ENCODE results near the gene MAN1A1. TPM values are rescaled to one million over a fixed set of nuclear protein-coding genes. Genes with fewer than 3 reads are reported as not detected.

MAN1A1 gene
- total and polyA plus RNA-seq, 10 donors, result 6.0 to 148 (median 93.5) TPM

DNA sequence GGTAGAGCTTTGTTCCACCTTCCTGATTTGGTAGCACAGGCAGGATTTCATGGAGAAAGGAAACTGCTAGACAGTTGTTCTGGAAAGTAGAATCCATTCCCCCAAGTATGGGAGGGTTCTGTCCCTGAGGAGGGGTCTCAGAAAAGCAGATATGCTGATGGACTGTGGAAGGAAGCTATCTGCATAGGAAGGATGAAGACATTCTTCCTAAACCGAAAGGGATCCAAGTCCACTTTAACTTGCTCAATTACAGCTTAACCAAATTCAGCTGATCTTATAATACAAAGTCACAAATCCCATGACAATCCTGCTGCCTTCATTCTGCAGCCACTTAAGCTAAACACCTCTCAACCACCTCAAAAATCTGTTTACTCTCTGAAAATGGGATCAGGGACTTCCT, 2.6 kb downstream of the MAN1A1 start:
- intact Hi-C loops (cut with DNase I; ENCODE audit: low total_unique reads), result no loop called here

DNA sequence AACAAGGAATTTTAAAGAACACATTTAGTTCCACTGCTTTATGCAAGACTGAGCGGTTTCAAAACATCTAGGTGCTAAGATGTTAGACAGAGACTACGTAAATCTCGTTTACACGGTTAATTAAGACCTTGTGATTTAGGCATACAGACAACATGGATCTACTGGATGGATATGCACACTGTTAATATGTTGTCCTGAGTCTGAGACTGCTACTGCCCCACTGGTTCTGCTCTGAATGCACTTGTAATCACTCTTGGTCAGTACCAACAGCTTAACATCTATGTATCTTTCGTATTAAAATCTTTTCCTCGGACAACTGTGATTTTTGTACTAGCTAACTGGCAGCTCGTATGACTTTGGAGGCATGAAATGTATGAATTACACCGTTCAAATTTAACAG, 3.1 kb downstream of the MAN1A1 start:
- H3K4me3 ChIP-seq, result peak overlapping the region; percentile 78 to 93 (median 88)
- H3K27me3 ChIP-seq (replicated peaks in 1 of 7), result no peaks in the 10 kb centered on the region
- no peak for DNase-seq
- intact Hi-C loops (cut with DNase I; ENCODE audit: low total_unique reads), result no loop called here
- peaks cover 0 to 6% (median 0%) of the 10 kb centered on the region in 6 donors for H3K36me3 ChIP-seq
- TF ChIP-seq POLR2AphosphoS5 (IDR thresholded peaks at IDR 0.05) (no peak), POLR2A (IDR thresholded peaks at IDR 0.05) (no peak)
- TF ChIP-seq, protein P1, sequence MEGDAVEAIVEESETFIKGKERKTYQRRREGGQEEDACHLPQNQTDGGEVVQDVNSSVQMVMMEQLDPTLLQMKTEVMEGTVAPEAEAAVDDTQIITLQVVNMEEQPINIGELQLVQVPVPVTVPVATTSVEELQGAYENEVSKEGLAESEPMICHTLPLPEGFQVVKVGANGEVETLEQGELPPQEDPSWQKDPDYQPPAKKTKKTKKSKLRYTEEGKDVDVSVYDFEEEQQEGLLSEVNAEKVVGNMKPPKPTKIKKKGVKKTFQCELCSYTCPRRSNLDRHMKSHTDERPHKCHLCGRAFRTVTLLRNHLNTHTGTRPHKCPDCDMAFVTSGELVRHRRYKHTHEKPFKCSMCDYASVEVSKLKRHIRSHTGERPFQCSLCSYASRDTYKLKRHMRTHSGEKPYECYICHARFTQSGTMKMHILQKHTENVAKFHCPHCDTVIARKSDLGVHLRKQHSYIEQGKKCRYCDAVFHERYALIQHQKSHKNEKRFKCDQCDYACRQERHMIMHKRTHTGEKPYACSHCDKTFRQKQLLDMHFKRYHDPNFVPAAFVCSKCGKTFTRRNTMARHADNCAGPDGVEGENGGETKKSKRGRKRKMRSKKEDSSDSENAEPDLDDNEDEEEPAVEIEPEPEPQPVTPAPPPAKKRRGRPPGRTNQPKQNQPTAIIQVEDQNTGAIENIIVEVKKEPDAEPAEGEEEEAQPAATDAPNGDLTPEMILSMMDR (IDR thresholded peaks at IDR 0.05 in 8 of 11, conservative IDR thresholded peaks at IDR 0.05 in 3 of 11), result no peak
- 45 to 58% (median 54%) methylated on average over 8 of the region's 8 CpGs for WGBS, 5 donors
- peaks cover 20 to 81% (median 69%) of the 10 kb centered on the region in 6 donors for H3K4me1 ChIP-seq
- H3K27ac ChIP-seq, result peak overlapping the region in 5 of 8 donors; percentile 27 to 98 (median 98)
- no peaks in the 10 kb centered on the region for H3K9me3 ChIP-seq

More for the DNA sequence above, 2.6 kb downstream of the MAN1A1 start:
- Histone ChIP-seq H3K27ac (peak overlapping the region in 7 of 8 donors; percentile 27 to 98 (median 98)), H3K4me1 (peaks cover 19 to 81% (median 66%) of the 10 kb centered on the region in 6 donors), H3K9me3 (no peaks in the 10 kb centered on the region), H3K27me3 (replicated peaks in 1 of 7) (no peaks in the 10 kb centered on the region), H3K36me3 (peaks cover 0 to 1% (median 0%) of the 10 kb centered on the region in 6 donors), H3K4me3 (peak overlapping the region; percentile 78 to 93 (median 88))
- TF ChIP-seq, protein P1 (IDR thresholded peaks at IDR 0.05 in 8 of 11, conservative IDR thresholded peaks at IDR 0.05 in 3 of 11), result no peak
- TF ChIP-seq POLR2AphosphoS5 (IDR thresholded peaks at IDR 0.05), result no peak
- TF ChIP-seq POLR2A (IDR thresholded peaks at IDR 0.05), result no peak
- DNase-seq, result no peak
- WGBS, 5 donors, result 14 to 22% (median 17%) methylated on average over 1 of the region's 1 CpG

DNA sequence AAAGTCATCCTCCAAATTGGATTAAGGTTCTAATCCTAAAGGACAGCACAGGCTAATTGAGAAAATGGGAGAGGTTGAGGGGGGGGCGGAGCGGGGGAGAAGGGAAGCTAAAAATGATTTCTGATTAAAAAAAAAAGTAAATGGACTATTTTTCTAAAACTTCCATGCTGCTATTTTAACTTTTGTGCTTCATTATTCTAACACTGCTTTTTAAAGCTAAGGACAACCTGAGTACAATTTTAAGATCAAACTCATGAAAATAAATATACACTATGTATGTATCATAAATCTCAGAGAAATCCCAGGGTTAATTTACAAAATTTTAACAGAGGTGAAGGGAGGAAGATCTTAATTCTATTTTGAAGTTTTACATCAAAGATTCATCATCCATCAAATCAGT, 4.4 kb downstream of the MAN1A1 start:
- H3K4me3 ChIP-seq, result peak overlapping the region in 2 of 8 donors; percentile 80 to 92
- H3K4me1 ChIP-seq, result peaks cover 20 to 83% (median 73%) of the 10 kb centered on the region in 6 donors
- peaks cover 0 to 8% (median 0%) of the 10 kb centered on the region in 6 donors for H3K36me3 ChIP-seq
- intact Hi-C loops (cut with DNase I; ENCODE audit: low total_unique reads), result no loop called here
- DNase-seq, result no peak
- H3K27me3 ChIP-seq (replicated peaks in 1 of 7), result no peaks in the 10 kb centered on the region
- whole genome bisulfite sequencing, 5 donors, result 42 to 93% (median 51%) methylated on average over 1 to 2 of the region's 2 CpGs
- no peaks in the 10 kb centered on the region for H3K9me3 ChIP-seq
- no peak for TF ChIP-seq POLR2AphosphoS5 (IDR thresholded peaks at IDR 0.05)
- TF ChIP-seq, protein P1 (IDR thresholded peaks at IDR 0.05 in 8 of 11, conservative IDR thresholded peaks at IDR 0.05 in 3 of 11), result no peak
- TF ChIP-seq POLR2A (IDR thresholded peaks at IDR 0.05), result no peak
- peak overlapping the region in 1 of 8 donors; percentile 10 for H3K27ac ChIP-seq

DNA sequence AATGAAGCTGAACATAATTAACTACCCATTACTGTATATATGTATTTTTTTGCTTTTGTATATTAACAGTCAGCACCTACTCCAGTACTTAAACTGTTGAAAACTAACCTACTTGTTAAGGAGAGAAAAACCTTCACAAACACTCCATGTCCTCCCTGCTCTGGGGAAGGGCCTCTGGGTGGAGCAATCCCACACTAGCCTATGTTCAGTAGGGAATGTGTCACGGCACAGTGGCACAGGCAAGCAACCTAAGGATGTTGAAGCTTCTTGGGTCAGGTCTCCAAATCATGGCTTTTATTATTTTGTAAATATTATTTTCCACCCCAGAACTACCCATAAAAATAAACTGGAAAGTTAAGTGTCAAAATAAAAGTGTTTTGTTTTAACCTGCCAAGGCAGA, 5.3 kb downstream of the MAN1A1 start:
- Histone ChIP-seq H3K27ac (no peak overlapping the region), H3K4me3 (peak overlapping the region in 2 of 8 donors; percentile 80 to 92)
- TF ChIP-seq POLR2A (IDR thresholded peaks at IDR 0.05) (no peak), POLR2AphosphoS5 (IDR thresholded peaks at IDR 0.05) (no peak)
- TF ChIP-seq, protein P1 (IDR thresholded peaks at IDR 0.05 in 8 of 11, conservative IDR thresholded peaks at IDR 0.05 in 3 of 11), result no peak

More for the DNA sequence above, 5.3 kb downstream of the MAN1A1 start:
- Histone ChIP-seq H3K4me1 (peaks cover 20 to 91% (median 79%) of the 10 kb centered on the region in 6 donors), H3K27me3 (replicated peaks in 1 of 7) (no peaks in the 10 kb centered on the region), H3K36me3 (peaks cover 0 to 8% (median 0%) of the 10 kb centered on the region in 6 donors), H3K9me3 (no peaks in the 10 kb centered on the region)
- DNase-seq, result no peak
- intact Hi-C loops (cut with DNase I; ENCODE audit: low total_unique reads), result no loop called here
- WGBS, 5 donors, result 58 to 77% (median 70%) methylated on average over 1 of the region's 1 CpG

All from spleen (tissue), 11 donors.